Breast epithelium (tissue), 4 donors: ENCODE results near the gene RNF212. TPM values are rescaled to one million over a fixed set of nuclear protein-coding genes. Genes with fewer than 3 reads are reported as not detected.

ENCODE experiments used
- DNase-seq, 2 donors: peaks; one replicate each; pipeline ENCODE4 v3.0.0-alpha.2; 2019; ENCODE audit warnings: low spot score in 2 of 2
- H3K27ac ChIP-seq, 2 donors: fragments of 200-600 bp; sonication (generic) in 1 of 2; one replicate each; pipeline ENCODE4 v1.5.1; 2016 to 2019; ENCODE audit warnings: mild to moderate bottlenecking in 1 of 2
- H3K27me3 ChIP-seq, 2 donors: fragments of 200-600 bp; sonication (generic) in 1 of 2; one replicate each; pipeline versions ENCODE4 v1.5.1 to v1.6.0; 2017 to 2019; ENCODE audit warnings: control low read depth in 1 of 2, mild to moderate bottlenecking in 1 of 2
- H3K36me3 ChIP-seq: fragments of 200-600 bp; one replicate; pipeline ENCODE4 v1.5.1; 2019
- H3K4me1 ChIP-seq, 2 donors: fragments of 200-600 bp; sonication (generic); one replicate each; pipeline ENCODE4 v1.5.1; 2016 to 2019; ENCODE audit warnings: control low read depth in 1 of 2
- H3K4me3 ChIP-seq, 3 donors: fragments of 200-600 bp; sonication (generic); 1 replicate in 2 of 3; 2 replicates in 1 of 3; pipeline ENCODE4 v1.5.1; 2016 to 2019; ENCODE audit warnings: mild to moderate bottlenecking in 3 of 3, moderate library complexity in 2 of 3
- H3K9me3 ChIP-seq, 2 donors: fragments of 200-600 bp; sonication (generic) in 1 of 2; one replicate each; pipeline ENCODE4 v1.5.1; 2016 to 2019; ENCODE audit warnings: control low read depth in 1 of 2
- CTCF ChIP-seq, 3 donors: fragments of 450-650 bp; IDR thresholded peaks; one replicate each; pipeline ENCODE4 v1.5.1; 2016 to 2017; ENCODE audit warnings: antibody characterized with exemption in 3 of 3, mild to moderate bottlenecking in 3 of 3, moderate library complexity in 3 of 3
- POLR2A ChIP-seq: fragments of 450-650 bp; IDR thresholded peaks from one replicate; pipeline ENCODE4 v1.6.1; 2016; ENCODE audit warnings: antibody characterized with exemption, mild to moderate bottlenecking, moderate library complexity
- POLR2AphosphoS5 ChIP-seq, 3 donors: sonication (generic); formaldehyde crosslinking; IDR thresholded peaks; one replicate each; pipeline ENCODE4 v1.6.1; 2017; ENCODE audit warnings: antibody characterized with exemption in 3 of 3
- intact Hi-C: fragments of 100-400 bp; cut with DNase I; formaldehyde crosslinking; loops from one replicate; pipeline ENCODE4 v1.15.1; 2023; ENCODE audit warnings: low total_unique reads
- total RNA-seq, 3 donors: library from RNA; depleted of rRNA; stranded (reverse); fragments of >200 nt; gene quantifications; one replicate each; pipeline ENCODE4 v1.1.0, GENCODE V29; 2016

Gene RNF212
- total RNA-seq, 3 donors from 2014 or later: 5.1 to 15.7 (median 6.4) TPM

GRCh38 chr4:1028574-1029220 lies 84.7 kb downstream of the RNF212 start:
- DNase-seq: no peak
- TF ChIP-seq POLR2AphosphoS5 (IDR thresholded peaks at IDR 0.05) (no peak), CTCF (IDR thresholded peaks at IDR 0.05) (no peak), POLR2A (no peak)
- Histone ChIP-seq H3K27ac (no peak overlapping the region), H3K36me3 (no peaks in the 10 kb centered on the region), H3K9me3 (no peaks in the 10 kb centered on the region), H3K27me3 (peaks cover 3 to 25% of the 10 kb centered on the region in 2 donors), H3K4me3 (no peak overlapping the region), H3K4me1 (peaks cover 0 to 12% of the 10 kb centered on the region in 2 donors)
- intact Hi-C loops: no loop called here

- peaks cover 0 to 4% of the 10 kb centered on the region in 2 donors for H3K4me1 ChIP-seq
- no peaks in the 10 kb centered on the region for H3K9me3 ChIP-seq
- no peak for DNase-seq
- no peak for TF ChIP-seq CTCF (IDR thresholded peaks at IDR 0.05)
- no peak for TF ChIP-seq POLR2A
- TF ChIP-seq POLR2AphosphoS5 (IDR thresholded peaks at IDR 0.05): no peak
- intact Hi-C loops: no loop called here
- H3K27ac ChIP-seq: no peak overlapping the region
- no peak overlapping the region for H3K4me3 ChIP-seq
- no peaks in the 10 kb centered on the region for H3K36me3 ChIP-seq
- peaks cover 3 to 25% of the 10 kb centered on the region in 2 donors for H3K27me3 ChIP-seq
Measured at GRCh38 chr4:1027915-1028238, 85.5 kb downstream of the RNF212 start.

GRCh38 chr4:1027219-1027914 lies 86.0 kb downstream of the RNF212 start:
- intact Hi-C loops: no loop called here
- H3K27ac ChIP-seq: no peak overlapping the region
- H3K4me3 ChIP-seq: no peak overlapping the region
- no peak for DNase-seq
- no peaks in the 10 kb centered on the region for H3K4me1 ChIP-seq
- H3K27me3 ChIP-seq: peaks cover 3 to 22% of the 10 kb centered on the region in 2 donors
- TF ChIP-seq POLR2AphosphoS5 (IDR thresholded peaks at IDR 0.05) (no peak), POLR2A (no peak), CTCF (IDR thresholded peaks at IDR 0.05) (no peak)
- H3K9me3 ChIP-seq: no peaks in the 10 kb centered on the region
- no peaks in the 10 kb centered on the region for H3K36me3 ChIP-seq

GRCh38 chr4:1026115-1026514 lies 87.2 kb downstream of the RNF212 start:
- no peak overlapping the region for H3K27ac ChIP-seq
- peaks cover 3 to 12% of the 10 kb centered on the region in 2 donors for H3K27me3 ChIP-seq
- no peak overlapping the region for H3K4me3 ChIP-seq
- no peaks in the 10 kb centered on the region for H3K36me3 ChIP-seq
- H3K9me3 ChIP-seq: no peaks in the 10 kb centered on the region
- DNase-seq: no peak
- intact Hi-C loops: no loop called here
- no peaks in the 10 kb centered on the region for H3K4me1 ChIP-seq
- no peak for TF ChIP-seq POLR2AphosphoS5 (IDR thresholded peaks at IDR 0.05)
- TF ChIP-seq CTCF (IDR thresholded peaks at IDR 0.05): no peak
- no peak for TF ChIP-seq POLR2A

GRCh38 chr4:1024882-1025545 lies 88.3 kb downstream of the RNF212 start:
- TF ChIP-seq POLR2AphosphoS5 (IDR thresholded peaks at IDR 0.05): no peak
- TF ChIP-seq CTCF (IDR thresholded peaks at IDR 0.05): no peak
- no peak for TF ChIP-seq POLR2A
- intact Hi-C loops: no loop called here

More at GRCh38 chr4:1024882-1025545, 88.3 kb downstream of the RNF212 start:
- no peaks in the 10 kb centered on the region for H3K4me1 ChIP-seq
- H3K27me3 ChIP-seq: peaks cover 2 to 6% of the 10 kb centered on the region in 2 donors
- H3K4me3 ChIP-seq: no peak overlapping the region
- no peaks in the 10 kb centered on the region for H3K9me3 ChIP-seq
- DNase-seq: no peak
- no peaks in the 10 kb centered on the region for H3K36me3 ChIP-seq
- no peak overlapping the region for H3K27ac ChIP-seq
